HG03439 (cell line): Measurements from ENCODE around the gene TAF11.
"Not testable (repeated sequence)": the region's sequence is repeated elsewhere in the genome, so short reads cannot be mapped to it uniquely, and the experiment has no call there.

Source experiments
- ATAC-seq: cut with Tn5 transposase; IDR thresholded peaks from one replicate; pipeline ENCODE4 v1.9.1; 2021; ENCODE audit warnings: mild to moderate bottlenecking, moderate library complexity; ENCODE audit not compliant: unreplicated experiment

Gene TAF11

DNA sequence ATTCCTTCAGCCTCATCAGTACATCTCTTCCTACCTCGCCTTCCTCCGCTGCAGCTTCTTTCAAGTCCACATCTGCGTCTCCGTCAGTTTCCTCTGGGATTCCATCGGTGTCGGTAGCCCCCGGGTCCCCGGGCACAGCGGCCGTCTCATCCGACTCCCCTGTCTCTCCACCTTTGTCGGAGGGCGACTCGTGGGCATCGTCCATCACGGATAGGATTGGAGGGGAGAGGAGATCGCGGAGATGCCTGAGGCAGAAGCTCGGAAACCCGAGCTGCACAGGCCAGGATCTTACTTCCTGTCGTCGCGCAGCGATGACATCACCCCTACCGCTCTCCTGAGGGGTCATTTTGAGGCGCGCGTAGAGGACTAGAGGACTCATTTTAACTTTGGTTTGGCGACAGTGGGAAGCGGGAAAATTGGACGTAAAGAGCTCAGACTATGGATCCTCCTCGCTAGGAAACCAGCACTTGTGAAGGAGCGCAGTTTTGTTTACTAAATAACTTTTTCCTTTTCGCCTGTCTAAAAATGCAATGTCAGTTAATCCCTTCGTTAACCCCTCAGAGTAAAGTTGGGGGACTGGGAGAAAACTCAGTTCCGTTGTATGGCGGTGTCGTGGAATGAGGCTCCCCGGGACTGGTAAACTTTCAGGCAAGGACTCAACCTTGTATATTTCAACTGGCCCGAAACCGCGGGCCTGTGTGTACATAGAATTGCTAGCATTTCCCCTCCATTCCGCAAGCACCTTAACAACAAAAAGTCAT lies at the start of gene TAF11:
Gene TAF11, minus strand, starts transcription at position 290 of the 761 bp plus-strand sequence. Its CDS starts 85 bp downstream, at position 205.
- ATAC-seq, result peak; percentile 88

- no peak for ATAC-seq
Measured at GRCh38 chr6:34934516-34934915, 46.7 kb upstream of the TAF11 start.

GRCh38 chr6:34932202-34932601 lies 44.4 kb upstream of the TAF11 start:
- not testable (repeated sequence) for ATAC-seq

GRCh38 chr6:34930221-34930620 lies 42.4 kb upstream of the TAF11 start:
- ATAC-seq, result no peak

- no peak for ATAC-seq
Measured at GRCh38 chr6:34929241-34929978, 41.6 kb upstream of the TAF11 start.

GRCh38 chr6:34928695-34929094 lies 40.9 kb upstream of the TAF11 start:
- no peak for ATAC-seq

- ATAC-seq, result no peak
Measured at GRCh38 chr6:34928220-34928619, 40.4 kb upstream of the TAF11 start.

- ATAC-seq, result no peak
Measured at GRCh38 chr6:34926655-34927054, 38.8 kb upstream of the TAF11 start.

DNA sequence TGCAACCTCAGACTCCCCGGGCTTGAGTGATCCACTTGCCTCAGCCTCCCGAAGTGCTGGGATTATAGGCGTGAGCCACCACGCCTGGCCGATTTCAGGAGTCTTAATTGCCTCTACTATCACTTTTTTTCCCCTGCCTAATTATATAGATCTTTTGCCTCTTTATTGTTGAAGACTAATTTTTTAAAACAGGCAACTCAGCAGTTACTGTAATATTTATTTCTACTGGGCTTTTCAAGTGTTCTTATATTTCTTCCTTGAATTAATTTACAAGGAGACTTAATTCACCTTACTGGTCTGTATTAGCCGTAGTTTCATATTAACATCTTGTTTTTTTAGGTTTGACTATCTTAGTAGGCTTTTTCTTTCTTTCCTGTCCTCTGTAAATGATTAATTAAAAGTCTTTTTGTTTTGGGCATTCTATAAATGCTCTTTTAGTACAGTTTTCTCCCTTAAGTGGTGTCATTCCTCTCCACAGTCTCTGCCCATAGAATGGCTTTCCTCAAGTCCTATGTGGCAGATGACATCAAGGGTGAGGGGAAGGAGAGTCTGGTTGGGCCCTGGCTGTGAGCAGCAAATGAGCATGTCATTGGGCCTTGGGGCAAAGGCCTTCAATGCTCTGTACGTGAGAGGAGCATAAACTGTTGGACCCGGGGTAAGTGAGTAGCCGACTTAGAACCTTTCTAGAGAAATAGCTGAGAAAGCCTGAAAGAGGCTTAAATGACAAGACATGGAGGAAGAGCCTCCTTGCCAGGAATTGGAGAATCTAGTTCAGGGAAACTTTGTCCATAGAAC lies 37.2 kb upstream of the TAF11 start:
- ATAC-seq, result no peak

DNA sequence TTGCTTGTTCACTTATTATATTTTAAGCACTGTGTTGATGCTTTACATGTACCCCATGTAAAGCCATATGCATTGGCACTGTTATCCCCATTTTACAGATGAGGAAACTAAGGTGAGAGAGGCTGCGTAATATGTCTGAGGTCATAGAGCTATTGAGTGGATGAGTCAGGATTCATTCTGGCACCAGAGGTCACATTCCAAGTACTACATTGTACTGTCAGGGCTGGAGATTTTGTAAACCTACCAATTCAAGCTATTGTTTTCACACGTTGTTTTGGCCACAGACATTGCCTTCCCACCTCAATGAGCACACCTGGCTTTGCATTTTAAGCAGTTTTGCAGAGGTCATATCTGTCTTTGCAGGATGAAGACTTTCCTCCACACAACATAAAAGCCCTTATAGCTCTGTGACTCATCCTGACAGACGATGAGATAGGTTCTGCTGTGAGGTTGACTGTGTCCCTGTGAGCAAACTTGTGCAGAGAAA lies 34.4 kb upstream of the TAF11 start:
- no peak for ATAC-seq

DNA sequence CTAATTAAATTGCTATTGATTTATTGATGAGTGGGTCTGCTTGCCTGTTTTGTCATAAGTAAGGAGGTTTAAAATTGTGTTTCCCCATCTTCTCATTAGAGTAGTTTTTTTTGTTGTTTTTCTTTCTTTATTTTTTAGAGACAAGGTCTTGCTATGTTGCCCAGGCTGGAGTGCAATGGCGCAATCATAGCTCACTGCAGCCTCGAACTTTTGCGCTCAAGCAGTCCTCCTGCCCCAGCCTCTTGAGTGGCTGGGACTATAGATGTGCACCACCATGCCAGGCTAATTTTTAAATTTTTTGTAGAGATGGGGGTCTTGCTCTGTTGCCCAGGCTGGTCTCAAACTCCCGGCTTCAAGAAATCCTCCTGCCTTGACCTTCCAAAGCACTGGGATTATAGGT lies 32.3 kb upstream of the TAF11 start:
- no peak for ATAC-seq

DNA sequence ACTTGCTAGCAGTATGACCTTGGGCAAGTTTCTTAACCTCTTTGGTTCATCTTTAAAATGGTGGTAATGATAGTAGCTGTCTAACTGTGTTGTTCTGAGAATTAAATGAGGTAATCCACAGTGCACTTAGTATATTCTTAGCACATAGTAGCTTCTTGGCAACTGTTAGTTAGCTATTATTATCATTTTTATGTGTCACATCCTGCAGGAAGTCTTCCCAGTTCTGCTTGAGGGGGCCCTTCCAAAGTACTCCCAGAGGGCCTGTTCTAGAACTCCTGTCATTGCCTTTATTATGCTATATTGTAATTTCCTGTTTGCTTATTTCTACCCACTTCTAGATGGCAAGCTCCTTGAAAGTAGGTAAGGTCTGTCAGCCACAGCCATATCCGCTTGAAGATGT lies 31.8 kb upstream of the TAF11 start:
- ATAC-seq, result no peak

DNA sequence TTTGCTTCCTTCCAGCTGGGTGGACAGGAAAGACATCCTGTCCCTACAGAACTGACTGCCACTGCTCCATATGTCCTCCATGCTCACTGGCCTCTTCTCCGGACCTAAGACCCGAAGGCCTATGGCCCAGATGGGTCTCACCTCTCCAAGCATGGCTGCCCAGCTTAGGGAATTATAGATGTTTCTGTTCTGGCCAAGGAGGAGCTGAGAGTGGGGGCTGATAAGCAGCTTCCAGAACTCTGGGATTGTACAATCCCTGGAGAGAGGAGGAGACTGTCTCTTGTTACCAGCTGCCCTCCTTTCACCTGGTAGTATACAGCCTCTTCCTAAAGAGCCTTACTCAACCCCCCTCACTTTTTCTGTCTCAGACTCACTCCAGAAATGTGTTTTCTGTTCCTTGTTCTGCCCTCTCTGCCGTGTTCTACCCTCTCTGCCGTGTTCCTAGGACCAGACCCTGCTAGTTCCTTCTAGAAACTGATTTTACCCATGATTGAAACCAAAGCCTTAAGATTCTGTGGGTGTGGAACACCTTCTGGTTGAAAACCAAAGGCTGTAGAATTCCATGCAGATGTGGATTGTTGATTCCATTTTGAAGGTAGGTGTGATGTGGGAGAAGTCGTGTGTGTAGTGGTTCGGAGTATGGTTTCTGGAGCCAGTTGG lies 29.9 kb upstream of the TAF11 start:
- no peak for ATAC-seq

DNA sequence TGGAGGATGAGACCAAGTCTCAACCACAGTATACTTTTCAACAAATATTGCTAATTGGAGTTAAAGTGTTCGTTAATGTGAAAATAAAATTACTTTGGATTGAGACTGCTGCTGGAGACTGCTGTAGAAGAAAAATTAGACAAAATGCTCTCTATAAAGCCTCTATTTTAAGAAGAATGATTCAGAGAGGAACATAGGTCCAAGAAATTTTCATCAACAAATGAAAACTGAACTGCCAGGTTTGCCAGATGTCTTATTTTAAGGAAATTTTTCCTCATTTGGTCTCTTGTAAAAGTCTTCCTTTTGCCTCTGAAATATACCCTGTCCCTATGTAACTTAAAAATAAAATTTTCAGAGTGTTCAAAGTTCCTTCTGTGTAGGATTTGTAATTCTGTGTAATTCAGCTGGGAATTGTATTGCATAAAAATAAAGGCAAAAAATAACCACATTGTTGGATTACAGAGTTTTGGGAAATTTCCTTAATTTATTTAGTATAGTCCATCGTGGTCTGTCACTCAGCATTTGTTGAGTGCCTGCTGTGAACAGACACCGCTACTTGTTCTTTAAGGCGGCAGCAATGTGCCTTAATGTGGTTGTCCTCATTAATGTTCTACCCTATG lies 28.6 kb upstream of the TAF11 start:
- no peak for ATAC-seq

DNA sequence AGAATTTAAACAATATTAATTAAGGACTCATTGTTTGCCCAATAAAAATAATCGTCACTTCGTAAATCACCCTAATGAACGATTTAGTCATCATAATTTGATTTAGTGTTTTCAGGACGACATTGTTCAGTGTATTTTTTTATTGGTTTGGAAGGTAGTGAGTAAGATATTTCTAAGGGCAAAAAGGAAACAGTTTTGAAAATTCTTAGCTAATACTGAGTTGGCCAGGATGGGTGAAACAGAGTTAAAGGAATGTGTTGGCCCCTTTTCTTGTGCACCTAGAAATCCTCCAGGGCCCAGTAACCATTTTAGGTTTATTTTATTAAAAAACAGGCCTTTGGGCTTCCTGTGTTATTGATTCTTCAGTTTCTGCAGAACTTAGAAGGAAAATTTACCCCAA lies 26.5 kb upstream of the TAF11 start:
- ATAC-seq, result no peak

DNA sequence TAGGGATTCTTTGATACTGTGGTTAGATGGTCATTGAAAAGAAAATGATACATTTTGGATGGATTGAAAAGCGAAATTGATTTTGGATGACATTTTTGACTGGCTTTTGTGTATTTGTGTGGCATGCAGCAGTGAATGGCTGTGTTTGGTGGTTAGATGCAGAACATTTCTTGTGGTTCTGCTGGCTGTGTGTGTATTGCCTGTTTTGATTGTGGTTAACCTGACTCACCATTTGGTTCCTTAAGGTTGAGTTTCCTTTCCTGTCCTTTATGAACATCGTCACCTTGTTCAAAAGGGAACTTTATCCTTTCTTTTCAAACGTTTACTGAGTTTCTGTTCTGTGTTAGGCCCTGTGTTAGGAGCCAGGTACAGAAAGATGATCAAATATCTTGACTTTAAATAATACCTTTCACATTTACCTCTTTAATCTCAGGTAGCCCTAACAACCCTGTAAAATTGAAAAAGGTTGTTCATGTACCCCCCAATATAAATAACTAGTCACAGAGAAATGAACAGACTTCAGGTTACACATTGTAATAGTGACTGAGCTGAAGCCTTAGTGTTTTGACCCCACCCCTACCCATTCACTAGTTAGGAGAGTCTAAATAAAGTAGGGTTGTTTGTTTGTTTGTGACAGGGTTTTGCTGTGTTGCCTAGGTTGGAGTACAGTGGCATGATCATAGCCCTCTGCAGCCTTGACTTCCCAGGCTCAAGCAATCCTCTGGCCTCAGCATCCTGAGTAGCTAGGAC lies 25.0 kb upstream of the TAF11 start:
- no peak for ATAC-seq

- ATAC-seq, result no peak
Measured at GRCh38 chr6:34911822-34912221, 24.0 kb upstream of the TAF11 start.

GRCh38 chr6:34909320-34909883 lies 21.6 kb upstream of the TAF11 start:
- no peak for ATAC-seq

GRCh38 chr6:34908194-34908593 lies 20.4 kb upstream of the TAF11 start:
- no peak for ATAC-seq
